ENCODE measurements around the gene IMMP2L.
"Not testable (repeated sequence)": the region's sequence is repeated elsewhere in the genome, so short reads cannot be mapped to it uniquely, and the experiment has no call there.

The IMMP2L gene

DNA sequence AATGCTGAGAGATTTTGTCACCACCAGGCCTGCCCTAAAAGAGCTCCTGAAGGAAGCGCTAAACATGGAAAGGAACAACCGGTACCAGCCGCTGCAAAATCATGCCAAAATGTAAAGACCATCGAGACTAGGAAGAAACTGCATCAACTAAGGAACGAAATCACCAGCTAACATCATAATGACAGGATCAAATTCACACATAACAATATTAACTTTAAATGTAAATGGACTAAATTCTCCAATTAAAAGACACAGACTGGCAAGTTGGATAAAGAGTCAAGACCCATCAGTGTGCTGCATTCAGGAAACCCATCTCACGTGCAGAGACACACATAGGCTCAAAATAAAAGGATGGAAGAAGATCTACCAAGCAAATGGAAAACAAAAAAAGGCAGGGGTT, 114.8 kb downstream of the IMMP2L start:
- H3K27ac ChIP-seq (ENCODE audit: low read length); H3K36me3 ChIP-seq (ENCODE audit: control insufficient read depth in 1 of 2, insufficient read depth in 2 of 2, low read length in 2 of 2); H3K4me1 ChIP-seq (ENCODE audit: control insufficient read depth in 1 of 2, insufficient read depth in 2 of 2, low read length in 2 of 2); H3K4me3 ChIP-seq (ENCODE audit: low read depth in 1 of 2, low read length in 2 of 2); H3K27me3 ChIP-seq (ENCODE audit: low read depth, low read length); H3K9me3 ChIP-seq (ENCODE audit: control insufficient read depth in 1 of 2, low read length in 2 of 2): not testable (repeated sequence)

DNA sequence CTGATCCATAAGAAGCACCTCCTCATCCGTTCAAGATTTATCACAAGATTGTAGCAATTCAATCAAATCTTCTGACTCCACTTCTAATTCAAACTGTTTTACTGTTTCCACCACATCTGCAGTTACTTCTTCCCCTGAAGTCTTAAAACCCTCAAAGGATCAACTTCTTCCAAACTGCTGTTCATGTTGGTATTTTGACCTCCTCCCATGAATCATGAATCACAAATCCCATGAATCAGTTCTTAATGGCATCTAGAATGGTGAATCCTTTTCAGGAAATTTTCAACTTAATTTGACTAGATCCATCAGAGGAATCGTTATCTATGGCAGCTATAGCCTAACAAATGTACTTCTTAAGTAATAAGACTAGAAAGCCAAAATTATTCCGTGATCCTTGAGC, 122.3 kb downstream of the IMMP2L start:
- Histone ChIP-seq H3K4me1 (ENCODE audit: control insufficient read depth in 1 of 2, insufficient read depth in 2 of 2, low read length in 2 of 2) (no peaks in the 10 kb centered on the region), H3K4me3 (ENCODE audit: low read depth in 1 of 2, low read length in 2 of 2) (no peak overlapping the region), H3K9me3 (ENCODE audit: control insufficient read depth in 1 of 2, low read length in 2 of 2) (peaks cover 0 to 2% of the 10 kb centered on the region in 2 donors), H3K36me3 (ENCODE audit: control insufficient read depth in 1 of 2, insufficient read depth in 2 of 2, low read length in 2 of 2) (no peaks in the 10 kb centered on the region), H3K27ac (ENCODE audit: low read length) (no peak overlapping the region), H3K27me3 (ENCODE audit: low read depth, low read length) (no peaks in the 10 kb centered on the region)

DNA sequence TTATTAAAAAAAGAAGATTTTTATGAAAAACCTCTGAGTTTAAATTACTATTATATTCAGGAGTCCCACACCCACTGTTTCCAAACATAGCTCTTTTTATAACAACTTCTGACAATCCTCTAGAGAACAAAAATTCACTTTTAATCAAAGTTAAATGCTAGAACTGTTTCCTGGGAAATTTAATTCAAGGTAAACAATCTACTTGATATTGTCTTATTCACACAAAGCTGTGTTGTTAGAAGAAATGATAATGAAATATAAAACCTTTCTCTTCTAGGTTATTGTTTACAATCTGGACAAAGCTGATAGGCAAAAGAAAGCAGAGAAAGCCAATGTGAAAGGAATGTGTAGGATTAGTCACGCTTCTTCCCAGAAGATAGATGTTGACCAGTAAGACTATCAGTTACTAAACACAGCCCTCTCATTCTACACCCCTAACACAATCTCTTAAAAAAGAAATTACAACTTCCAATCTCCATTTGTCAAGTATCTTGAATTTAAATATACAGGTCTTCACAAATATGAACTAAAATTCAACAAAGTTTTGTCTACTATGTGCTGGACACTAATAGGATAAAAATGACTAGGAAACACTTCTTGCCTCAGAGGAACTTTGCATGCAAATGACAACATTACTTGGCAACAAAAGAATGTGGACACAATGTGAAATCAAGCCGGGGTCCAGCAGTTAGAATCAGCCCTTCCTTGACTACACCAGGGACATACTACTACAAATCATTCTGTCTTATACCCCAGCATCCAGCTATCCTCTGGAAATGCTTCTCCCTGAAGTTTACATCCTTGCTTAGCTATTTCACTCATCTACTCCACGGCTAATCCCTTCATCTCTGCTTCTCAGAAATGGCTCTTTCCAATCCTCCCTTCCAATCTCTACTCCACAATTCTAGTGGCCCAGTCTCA, 123.7 kb downstream of the IMMP2L start:
- Histone ChIP-seq H3K4me3 (ENCODE audit: low read depth in 1 of 2, low read length in 2 of 2) (no peak overlapping the region), H3K27me3 (ENCODE audit: low read depth, low read length) (no peaks in the 10 kb centered on the region), H3K9me3 (ENCODE audit: control insufficient read depth in 1 of 2, low read length in 2 of 2) (peaks cover 0 to 2% of the 10 kb centered on the region in 2 donors), H3K36me3 (ENCODE audit: control insufficient read depth in 1 of 2, insufficient read depth in 2 of 2, low read length in 2 of 2) (no peaks in the 10 kb centered on the region), H3K4me1 (ENCODE audit: control insufficient read depth in 1 of 2, insufficient read depth in 2 of 2, low read length in 2 of 2) (no peaks in the 10 kb centered on the region), H3K27ac (ENCODE audit: low read length) (no peak overlapping the region)

DNA sequence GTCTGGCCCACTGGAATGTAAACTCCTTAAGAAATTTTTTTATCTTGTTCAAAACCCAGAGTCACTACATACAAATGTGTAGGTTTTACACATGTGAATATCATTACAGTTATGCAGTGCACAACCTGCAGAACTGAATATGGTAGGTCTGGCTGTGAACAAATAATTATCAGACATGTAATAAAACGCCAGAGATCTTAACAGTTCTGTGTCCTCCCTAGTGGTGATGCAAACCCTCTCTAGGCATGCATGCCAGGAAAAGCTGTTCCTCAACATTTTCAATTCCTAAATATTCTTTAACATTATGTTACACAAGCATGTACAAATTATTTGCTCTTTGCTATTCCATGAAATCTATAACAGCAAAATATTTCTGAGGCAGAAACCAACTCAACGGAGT, 124.6 kb downstream of the IMMP2L start:
- H3K9me3 ChIP-seq (ENCODE audit: control insufficient read depth in 1 of 2, low read length in 2 of 2) = peaks cover 0 to 2% of the 10 kb centered on the region in 2 donors
- no peaks in the 10 kb centered on the region for H3K36me3 ChIP-seq (ENCODE audit: control insufficient read depth in 1 of 2, insufficient read depth in 2 of 2, low read length in 2 of 2)
- no peaks in the 10 kb centered on the region for H3K4me1 ChIP-seq (ENCODE audit: control insufficient read depth in 1 of 2, insufficient read depth in 2 of 2, low read length in 2 of 2)
- H3K27ac ChIP-seq (ENCODE audit: low read length) = no peak overlapping the region
- H3K27me3 ChIP-seq (ENCODE audit: low read depth, low read length) = no peaks in the 10 kb centered on the region
- H3K4me3 ChIP-seq (ENCODE audit: low read depth in 1 of 2, low read length in 2 of 2) = no peak overlapping the region

DNA sequence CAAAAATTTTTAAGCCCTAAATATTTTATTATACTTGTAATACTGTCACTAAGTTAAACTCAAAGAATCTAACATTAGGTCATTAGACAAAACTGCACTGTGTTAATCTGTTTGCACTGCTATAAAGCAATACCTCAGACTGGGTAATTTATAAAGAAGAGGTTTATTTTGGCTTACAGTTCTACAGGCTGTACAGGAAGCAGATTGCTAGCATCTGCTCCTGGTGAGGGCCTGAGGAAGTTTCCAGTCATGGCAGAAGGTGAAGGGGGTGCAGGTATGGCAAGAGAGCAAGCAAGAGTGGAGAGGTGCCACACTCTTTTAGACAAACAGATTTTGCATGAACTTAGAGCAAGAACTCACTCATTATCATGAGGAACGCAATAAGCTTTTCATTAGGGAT, 125.7 kb downstream of the IMMP2L start:
- Histone ChIP-seq H3K27me3 (ENCODE audit: low read depth, low read length) (no peaks in the 10 kb centered on the region), H3K4me1 (ENCODE audit: control insufficient read depth in 1 of 2, insufficient read depth in 2 of 2, low read length in 2 of 2) (no peaks in the 10 kb centered on the region), H3K9me3 (ENCODE audit: control insufficient read depth in 1 of 2, low read length in 2 of 2) (peaks cover 0 to 2% of the 10 kb centered on the region in 2 donors), H3K4me3 (ENCODE audit: low read depth in 1 of 2, low read length in 2 of 2) (no peak overlapping the region), H3K36me3 (ENCODE audit: control insufficient read depth in 1 of 2, insufficient read depth in 2 of 2, low read length in 2 of 2) (no peaks in the 10 kb centered on the region), H3K27ac (ENCODE audit: low read length) (no peak overlapping the region)

DNA sequence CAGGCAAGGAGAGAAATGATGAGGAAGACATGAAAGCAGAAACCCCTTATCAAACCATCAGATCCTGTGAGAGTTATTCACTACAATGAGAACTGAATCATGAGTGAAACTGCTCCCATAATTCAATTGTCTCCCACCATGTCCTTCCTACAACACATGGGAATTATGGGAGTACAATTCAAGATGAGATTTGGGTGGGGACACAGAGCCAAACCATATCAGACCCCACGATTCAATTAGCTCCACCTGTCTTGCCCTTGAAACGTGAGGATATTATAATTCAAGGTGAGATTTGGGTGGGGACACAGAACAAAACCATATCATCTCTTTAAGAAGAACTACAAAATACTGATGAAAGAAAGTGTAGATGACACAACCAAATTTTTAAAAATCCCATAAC, 128.9 kb downstream of the IMMP2L start:
- H3K4me1 ChIP-seq (ENCODE audit: control insufficient read depth in 1 of 2, insufficient read depth in 2 of 2, low read length in 2 of 2) = no peaks in the 10 kb centered on the region
- H3K27me3 ChIP-seq (ENCODE audit: low read depth, low read length) = no peaks in the 10 kb centered on the region
- H3K9me3 ChIP-seq (ENCODE audit: control insufficient read depth in 1 of 2, low read length in 2 of 2) = peaks cover 0 to 2% of the 10 kb centered on the region in 2 donors
- H3K27ac ChIP-seq (ENCODE audit: low read length) = no peak overlapping the region
- H3K4me3 ChIP-seq (ENCODE audit: low read depth in 1 of 2, low read length in 2 of 2) = no peak overlapping the region
- H3K36me3 ChIP-seq (ENCODE audit: control insufficient read depth in 1 of 2, insufficient read depth in 2 of 2, low read length in 2 of 2) = no peaks in the 10 kb centered on the region

DNA sequence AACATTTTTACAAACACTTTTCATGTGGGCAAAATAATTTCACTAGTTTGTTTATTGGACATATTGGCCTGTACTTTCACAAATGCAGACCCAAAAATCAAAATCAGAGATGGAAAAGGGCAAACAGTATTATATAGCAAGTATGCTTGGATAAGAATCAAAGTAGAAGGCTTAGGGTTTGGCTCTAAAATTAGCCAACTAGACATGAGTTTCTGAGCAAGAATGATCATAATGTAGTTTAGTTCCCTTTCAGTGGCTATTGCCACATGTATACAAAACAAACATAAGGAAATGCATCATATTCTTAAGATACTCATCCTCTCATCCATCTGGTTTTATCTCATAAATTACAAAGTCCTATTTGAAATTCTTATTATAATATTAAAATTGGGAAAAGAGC, 132.5 kb downstream of the IMMP2L start:
- H3K27ac ChIP-seq (ENCODE audit: low read length) = no peak overlapping the region
- no peaks in the 10 kb centered on the region for H3K9me3 ChIP-seq (ENCODE audit: control insufficient read depth in 1 of 2, low read length in 2 of 2)
- H3K27me3 ChIP-seq (ENCODE audit: low read depth, low read length) = no peaks in the 10 kb centered on the region
- H3K4me3 ChIP-seq (ENCODE audit: low read depth in 1 of 2, low read length in 2 of 2) = no peak overlapping the region
- H3K4me1 ChIP-seq (ENCODE audit: control insufficient read depth in 1 of 2, insufficient read depth in 2 of 2, low read length in 2 of 2) = no peaks in the 10 kb centered on the region
- no peaks in the 10 kb centered on the region for H3K36me3 ChIP-seq (ENCODE audit: control insufficient read depth in 1 of 2, insufficient read depth in 2 of 2, low read length in 2 of 2)

DNA sequence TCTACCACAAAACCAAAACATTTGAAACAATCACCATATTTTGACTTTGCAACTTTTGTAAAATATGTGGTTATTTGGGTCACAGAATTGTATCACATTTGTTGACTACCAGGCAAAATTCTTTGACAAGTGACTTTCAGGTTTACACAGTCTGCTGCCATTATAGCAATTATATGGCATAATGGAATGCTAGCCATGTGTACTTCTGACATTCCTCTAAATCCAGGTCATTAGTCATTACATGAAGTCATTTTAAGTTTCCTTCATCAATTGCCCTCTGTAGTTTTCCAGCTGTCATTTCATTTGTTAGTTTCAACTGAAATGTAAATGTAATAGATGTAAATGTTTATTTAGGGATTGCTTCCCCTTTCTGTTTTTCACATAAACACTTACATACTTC, 137.5 kb downstream of the IMMP2L start:
- Histone ChIP-seq H3K4me1 (ENCODE audit: control insufficient read depth in 1 of 2, insufficient read depth in 2 of 2, low read length in 2 of 2) (no peaks in the 10 kb centered on the region), H3K27me3 (ENCODE audit: low read depth, low read length) (no peaks in the 10 kb centered on the region), H3K9me3 (ENCODE audit: control insufficient read depth in 1 of 2, low read length in 2 of 2) (no peaks in the 10 kb centered on the region), H3K27ac (ENCODE audit: low read length) (no peak overlapping the region), H3K36me3 (ENCODE audit: control insufficient read depth in 1 of 2, insufficient read depth in 2 of 2, low read length in 2 of 2) (no peaks in the 10 kb centered on the region), H3K4me3 (ENCODE audit: low read depth in 1 of 2, low read length in 2 of 2) (no peak overlapping the region)

DNA sequence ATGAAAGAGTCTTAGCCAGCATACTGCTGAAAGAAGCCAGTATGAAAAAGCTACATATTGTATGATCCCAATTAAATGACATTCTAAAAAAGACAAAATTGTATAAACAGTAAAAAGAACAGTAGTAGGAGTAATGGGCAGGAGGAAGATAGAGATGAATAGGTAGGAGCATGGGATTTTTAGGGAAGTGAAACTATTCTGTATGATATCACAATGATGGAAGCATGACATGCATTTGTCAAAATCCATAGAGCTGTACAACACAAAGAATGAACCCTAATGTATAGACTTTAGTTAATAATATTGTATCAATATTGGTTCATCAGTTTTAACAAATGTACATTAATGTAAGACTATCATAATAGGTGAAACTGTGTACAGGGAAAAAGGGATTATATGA, 147.9 kb downstream of the IMMP2L start:
- no peak overlapping the region for H3K4me3 ChIP-seq (ENCODE audit: low read depth in 1 of 2, low read length in 2 of 2)
- H3K4me1 ChIP-seq (ENCODE audit: control insufficient read depth in 1 of 2, insufficient read depth in 2 of 2, low read length in 2 of 2) = no peaks in the 10 kb centered on the region
- H3K9me3 ChIP-seq (ENCODE audit: control insufficient read depth in 1 of 2, low read length in 2 of 2) = no peaks in the 10 kb centered on the region
- H3K36me3 ChIP-seq (ENCODE audit: control insufficient read depth in 1 of 2, insufficient read depth in 2 of 2, low read length in 2 of 2) = no peaks in the 10 kb centered on the region
- no peaks in the 10 kb centered on the region for H3K27me3 ChIP-seq (ENCODE audit: low read depth, low read length)
- H3K27ac ChIP-seq (ENCODE audit: low read length) = no peak overlapping the region

DNA sequence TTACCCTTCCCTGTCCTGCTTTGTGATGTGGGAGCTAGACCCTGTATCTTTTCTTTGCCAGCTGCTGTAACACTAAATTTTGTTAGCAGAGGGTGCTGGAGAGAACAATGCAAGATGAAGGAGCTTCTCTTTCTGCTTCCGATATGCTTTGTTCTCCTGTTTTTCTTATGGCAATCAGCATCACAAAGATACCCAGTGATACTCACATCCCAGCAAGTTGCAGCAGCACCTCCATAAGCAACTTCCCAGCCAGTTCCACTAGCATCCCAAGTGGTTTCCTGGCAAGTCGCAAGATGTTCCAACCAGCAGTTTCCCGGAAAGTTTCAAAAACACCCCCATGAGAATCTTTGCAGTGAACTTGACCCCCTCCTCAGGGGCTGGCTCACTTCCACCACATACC, 148.6 kb downstream of the IMMP2L start:
- Histone ChIP-seq H3K4me3 (ENCODE audit: low read depth in 1 of 2, low read length in 2 of 2) (no peak overlapping the region), H3K27me3 (ENCODE audit: low read depth, low read length) (no peaks in the 10 kb centered on the region), H3K9me3 (ENCODE audit: control insufficient read depth in 1 of 2, low read length in 2 of 2) (no peaks in the 10 kb centered on the region), H3K36me3 (ENCODE audit: control insufficient read depth in 1 of 2, insufficient read depth in 2 of 2, low read length in 2 of 2) (no peaks in the 10 kb centered on the region), H3K4me1 (ENCODE audit: control insufficient read depth in 1 of 2, insufficient read depth in 2 of 2, low read length in 2 of 2) (no peaks in the 10 kb centered on the region), H3K27ac (ENCODE audit: low read length) (no peak overlapping the region)

DNA sequence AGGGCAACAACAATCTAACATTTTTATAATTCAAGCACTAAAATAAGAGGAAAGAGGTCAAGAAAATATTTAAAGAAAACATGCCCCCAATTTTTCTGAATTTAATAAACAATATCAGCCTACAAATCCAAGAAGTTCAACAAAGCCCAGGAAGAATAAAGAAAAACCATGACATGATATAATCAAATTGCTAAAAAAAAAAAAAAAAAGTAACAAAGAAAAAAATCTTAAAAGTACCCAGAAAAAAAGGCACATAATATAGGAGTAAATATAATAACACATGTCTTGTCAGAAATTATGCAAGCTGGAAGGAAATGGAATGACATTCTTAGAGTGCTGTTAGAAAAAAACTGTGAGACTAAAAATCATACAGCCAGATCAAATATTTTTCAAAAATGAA, 151.4 kb downstream of the IMMP2L start:
- Histone ChIP-seq H3K27me3 (ENCODE audit: low read depth, low read length) (no peaks in the 10 kb centered on the region), H3K4me3 (ENCODE audit: low read depth in 1 of 2, low read length in 2 of 2) (no peak overlapping the region), H3K9me3 (ENCODE audit: control insufficient read depth in 1 of 2, low read length in 2 of 2) (no peaks in the 10 kb centered on the region), H3K27ac (ENCODE audit: low read length) (no peak overlapping the region), H3K4me1 (ENCODE audit: control insufficient read depth in 1 of 2, insufficient read depth in 2 of 2, low read length in 2 of 2) (no peaks in the 10 kb centered on the region), H3K36me3 (ENCODE audit: control insufficient read depth in 1 of 2, insufficient read depth in 2 of 2, low read length in 2 of 2) (no peaks in the 10 kb centered on the region)

All from muscle layer of duodenum (tissue), 2 donors.